GM18870 (cell line): ENCODE results near the gene ANO9.
"Not testable (repeated sequence)": the region's sequence is repeated elsewhere in the genome, so short reads cannot be mapped to it uniquely, and the experiment has no call there.

Experiments
- ATAC-seq: cut with Tn5 transposase; IDR thresholded peaks from one replicate; pipeline ENCODE4 v1.9.1; 2021; ENCODE audit warnings: moderate library complexity; ENCODE audit not compliant: unreplicated experiment

ANO9 gene

GRCh38 chr11:404551-405264, 37.1 kb downstream of the ANO9 start:
- ATAC-seq, result no peak

GRCh38 chr11:403761-404431, 37.9 kb downstream of the ANO9 start:
- no peak for ATAC-seq

- ATAC-seq, result no peak
Observed at GRCh38 chr11:403021-403760, 38.6 kb downstream of the ANO9 start.

GRCh38 chr11:401196-401595, 40.6 kb downstream of the ANO9 start:
- not testable (repeated sequence) for ATAC-seq

GRCh38 chr11:400241-400689, 41.5 kb downstream of the ANO9 start:
- ATAC-seq, result no peak

GRCh38 chr11:399731-400211, 42.0 kb downstream of the ANO9 start:
- ATAC-seq, result no peak

GRCh38 chr11:398826-399225, 43.0 kb downstream of the ANO9 start:
- ATAC-seq, result no peak

- ATAC-seq, result no peak
Observed at GRCh38 chr11:396948-397548, 44.8 kb downstream of the ANO9 start.

GRCh38 chr11:396511-396947, 45.3 kb downstream of the ANO9 start:
- no peak for ATAC-seq

GRCh38 chr11:395866-396265, 45.9 kb downstream of the ANO9 start:
- ATAC-seq, result no peak

GRCh38 chr11:394858-395655, 46.8 kb downstream of the ANO9 start:
- ATAC-seq, result no peak

GRCh38 chr11:394034-394857, 47.6 kb downstream of the ANO9 start, which contains the start of gene PKP3:
Gene PKP3, plus strand, starts transcription at chr11:394209. Its CDS starts 84 bp downstream, at chr11:394293.
- no peak for ATAC-seq

- no peak for ATAC-seq
Observed at GRCh38 chr11:393219-394033, 48.4 kb downstream of the ANO9 start.

GRCh38 chr11:392102-392777, 49.6 kb downstream of the ANO9 start:
- no peak for ATAC-seq

- ATAC-seq, result no peak
Observed at GRCh38 chr11:391117-392017, 50.4 kb downstream of the ANO9 start.

GRCh38 chr11:390175-390574, 51.6 kb downstream of the ANO9 start:
- no peak for ATAC-seq

- not testable (repeated sequence) for ATAC-seq
Observed at GRCh38 chr11:389369-389768, 52.4 kb downstream of the ANO9 start.
